Measurements from ENCODE around the gene DMRTB1. TPM values are rescaled to one million over a fixed set of nuclear protein-coding genes. Genes with fewer than 3 reads are reported as not detected.

DMRTB1 gene
- total RNA-seq, 2 experiments from 2014 or later: not detected

- Mint-ChIP-seq H3K27ac (no peak overlapping the region), H3K4me1 (ENCODE audit: low read depth) (no peaks in the 10 kb centered on the region), H3K27me3 (no peaks in the 10 kb centered on the region), H3K9me3 (no peaks in the 10 kb centered on the region), H3K4me3 (no peak overlapping the region), H3K36me3 (ENCODE audit: low read depth) (no peaks in the 10 kb centered on the region)
- no peaks in the 10 kb centered on the region for H3K4me1 ChIP-seq (ENCODE audit: insufficient read depth, low read length)
- intact Hi-C loops (cut with DNase I, micrococcal nuclease): no loop called here
- no peaks in the 10 kb centered on the region for H3K9me3 ChIP-seq (ENCODE audit: control insufficient read depth in 1 of 2, insufficient read depth in 1 of 2, low read length in 2 of 2)
- H3K4me3 ChIP-seq (ENCODE audit: low read length): no peak overlapping the region
- DNase-seq: no peak
- POLR2A ChIA-PET: no interaction called here
- TF ChIP-seq CTCF (IDR thresholded peaks at IDR 0.05): no peak
- ATAC-seq (ENCODE audit: poor library complexity): no peak
- CTCF ChIA-PET: no interaction called here
- H3K27ac ChIP-seq (ENCODE audit: low read depth in 1 of 2, low read length in 2 of 2): no peak overlapping the region
- H3K27me3 ChIP-seq (ENCODE audit: control insufficient read depth in 1 of 2, insufficient read depth in 2 of 2, low read length in 2 of 2): no peaks in the 10 kb centered on the region
- H3K36me3 ChIP-seq (ENCODE audit: insufficient read depth, low read length): no peaks in the 10 kb centered on the region
These were observed 19.3 kb downstream of the DMRTB1 start for GRCh38 chr1:53478502-53478818.

- H3K27ac ChIP-seq (ENCODE audit: low read depth in 1 of 2, low read length in 2 of 2): no peak overlapping the region
- ATAC-seq (ENCODE audit: poor library complexity) (no peak), DNase-seq (no peak)
- H3K36me3 Mint-ChIP-seq (ENCODE audit: low read depth): no peaks in the 10 kb centered on the region
- TF ChIP-seq CTCF (IDR thresholded peaks at IDR 0.05): no peak
- H3K36me3 ChIP-seq (ENCODE audit: insufficient read depth, low read length): no peaks in the 10 kb centered on the region
- no peak overlapping the region for H3K4me3 Mint-ChIP-seq
- H3K9me3 Mint-ChIP-seq: no peaks in the 10 kb centered on the region
- H3K4me1 Mint-ChIP-seq (ENCODE audit: low read depth): no peaks in the 10 kb centered on the region
- peaks cover 0 to 3% of the 10 kb centered on the region in 2 experiments for H3K9me3 ChIP-seq (ENCODE audit: control insufficient read depth in 1 of 2, insufficient read depth in 1 of 2, low read length in 2 of 2)
- ChIA-PET CTCF (no interaction called here), POLR2A (no interaction called here)
- intact Hi-C loops (cut with DNase I, micrococcal nuclease): loop anchor here in 1 of 2 experiments (10.0 kb wide), 1 partner anchor 1334 kb away; no protein-coding TSS in a partner anchor
- H3K4me1 ChIP-seq (ENCODE audit: insufficient read depth, low read length): peaks cover 5% of the 10 kb centered on the region
- H3K27ac Mint-ChIP-seq: no peak overlapping the region
- H3K27me3 Mint-ChIP-seq: peaks cover 14% of the 10 kb centered on the region
- H3K27me3 ChIP-seq (ENCODE audit: control insufficient read depth in 1 of 2, insufficient read depth in 2 of 2, low read length in 2 of 2): peaks cover 0 to 8% of the 10 kb centered on the region in 2 experiments
- no peak overlapping the region for H3K4me3 ChIP-seq (ENCODE audit: low read length)
These were observed 21.5 kb downstream of the DMRTB1 start for GRCh38 chr1:53480678-53481077.

GRCh38 chr1:53481456-53481855, 22.3 kb downstream of the DMRTB1 start:
- ATAC-seq (ENCODE audit: poor library complexity) (no peak), DNase-seq (no peak)
- Mint-ChIP-seq H3K4me1 (ENCODE audit: low read depth) (no peaks in the 10 kb centered on the region), H3K9me3 (no peaks in the 10 kb centered on the region), H3K4me3 (no peak overlapping the region), H3K27me3 (peaks cover 19% of the 10 kb centered on the region), H3K27ac (no peak overlapping the region), H3K36me3 (ENCODE audit: low read depth) (no peaks in the 10 kb centered on the region)
- Histone ChIP-seq H3K9me3 (ENCODE audit: control insufficient read depth in 1 of 2, insufficient read depth in 1 of 2, low read length in 2 of 2) (peaks cover 0 to 5% of the 10 kb centered on the region in 2 experiments), H3K4me3 (ENCODE audit: low read length) (no peak overlapping the region), H3K27ac (ENCODE audit: low read depth in 1 of 2, low read length in 2 of 2) (no peak overlapping the region), H3K27me3 (ENCODE audit: control insufficient read depth in 1 of 2, insufficient read depth in 2 of 2, low read length in 2 of 2) (peaks cover 0 to 12% of the 10 kb centered on the region in 2 experiments), H3K4me1 (ENCODE audit: insufficient read depth, low read length) (peaks cover 7% of the 10 kb centered on the region), H3K36me3 (ENCODE audit: insufficient read depth, low read length) (no peaks in the 10 kb centered on the region)
- ChIA-PET CTCF (no interaction called here), POLR2A (no interaction called here)
- no peak for TF ChIP-seq CTCF (IDR thresholded peaks at IDR 0.05)
- intact Hi-C loops (cut with DNase I, micrococcal nuclease): loop anchor here in 1 of 2 experiments (10.0 kb wide), 1 partner anchor 1333 kb away; no protein-coding TSS in a partner anchor

All from CD4-positive, alpha-beta T cell (primary cell).